Measurements from ENCODE around the gene HDAC9. TPM values are rescaled to one million over a fixed set of nuclear protein-coding genes. Genes with fewer than 3 reads are reported as not detected.

The HDAC9 gene
- total and polyA plus RNA-seq, 2 experiments from 2014 or later: 32.7 to 101 TPM

DNA sequence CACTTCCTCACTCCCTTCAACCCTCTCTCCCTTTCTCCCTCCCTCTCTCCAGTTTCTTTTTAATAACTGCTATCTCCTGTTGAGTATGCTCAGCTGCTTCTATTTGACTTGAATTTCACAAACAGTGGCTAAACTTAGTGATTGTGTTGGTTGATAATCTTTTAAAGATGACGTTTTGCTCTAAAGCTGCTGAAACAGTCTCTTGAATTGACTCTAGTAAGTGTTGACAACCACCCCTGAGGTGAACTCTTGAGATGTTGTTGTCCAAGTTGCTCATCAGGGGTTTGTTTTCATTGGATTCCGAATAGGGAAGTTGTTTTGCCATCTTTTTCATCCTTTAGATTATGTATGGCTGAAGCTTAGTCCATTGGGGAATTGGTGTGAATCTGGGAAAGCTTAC lies 445.7 kb downstream of the HDAC9 start:
- Histone ChIP-seq H3K27ac (no peak overlapping the region), H3K27me3 (no peaks in the 10 kb centered on the region), H3K36me3 (no peaks in the 10 kb centered on the region), H3K4me3 (no peak overlapping the region), H3K4me1 (ENCODE audit: low read depth) (peaks cover 22% of the 10 kb centered on the region), H3K9me3 (ENCODE audit: low read depth) (no peaks in the 10 kb centered on the region)
- TF ChIP-seq, protein P1, sequence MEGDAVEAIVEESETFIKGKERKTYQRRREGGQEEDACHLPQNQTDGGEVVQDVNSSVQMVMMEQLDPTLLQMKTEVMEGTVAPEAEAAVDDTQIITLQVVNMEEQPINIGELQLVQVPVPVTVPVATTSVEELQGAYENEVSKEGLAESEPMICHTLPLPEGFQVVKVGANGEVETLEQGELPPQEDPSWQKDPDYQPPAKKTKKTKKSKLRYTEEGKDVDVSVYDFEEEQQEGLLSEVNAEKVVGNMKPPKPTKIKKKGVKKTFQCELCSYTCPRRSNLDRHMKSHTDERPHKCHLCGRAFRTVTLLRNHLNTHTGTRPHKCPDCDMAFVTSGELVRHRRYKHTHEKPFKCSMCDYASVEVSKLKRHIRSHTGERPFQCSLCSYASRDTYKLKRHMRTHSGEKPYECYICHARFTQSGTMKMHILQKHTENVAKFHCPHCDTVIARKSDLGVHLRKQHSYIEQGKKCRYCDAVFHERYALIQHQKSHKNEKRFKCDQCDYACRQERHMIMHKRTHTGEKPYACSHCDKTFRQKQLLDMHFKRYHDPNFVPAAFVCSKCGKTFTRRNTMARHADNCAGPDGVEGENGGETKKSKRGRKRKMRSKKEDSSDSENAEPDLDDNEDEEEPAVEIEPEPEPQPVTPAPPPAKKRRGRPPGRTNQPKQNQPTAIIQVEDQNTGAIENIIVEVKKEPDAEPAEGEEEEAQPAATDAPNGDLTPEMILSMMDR (IDR thresholded peaks at IDR 0.05; ENCODE audit: low read depth, low read length): no peak
- peak in 1 of 2 donors; percentile 25 for DNase-seq (ENCODE audit: low read depth in 1 of 2, low spot score in 1 of 2)

DNA sequence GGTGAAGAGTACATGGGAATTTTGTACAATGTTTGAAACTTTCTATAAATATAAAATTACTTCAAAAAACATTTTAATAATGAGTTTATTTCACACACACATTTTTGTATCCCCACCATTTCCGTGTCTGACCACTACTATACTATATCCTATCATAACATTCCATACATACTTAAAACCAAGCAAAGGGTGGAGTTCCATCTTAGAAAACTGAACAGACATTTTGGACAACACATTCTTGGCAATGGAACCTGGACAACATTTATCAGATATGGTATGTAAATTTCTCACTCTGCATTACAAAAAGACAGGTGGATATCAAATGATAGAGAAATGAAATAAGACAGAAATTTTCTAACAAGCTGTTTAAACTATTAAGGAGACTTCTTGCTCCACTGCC lies 453.0 kb downstream of the HDAC9 start:
- TF ChIP-seq, protein P1 (IDR thresholded peaks at IDR 0.05; ENCODE audit: low read depth, low read length): no peak
- Histone ChIP-seq H3K36me3 (no peaks in the 10 kb centered on the region), H3K27me3 (peaks cover 31% of the 10 kb centered on the region), H3K27ac (no peak overlapping the region), H3K9me3 (ENCODE audit: low read depth) (no peaks in the 10 kb centered on the region), H3K4me1 (ENCODE audit: low read depth) (peaks cover 5% of the 10 kb centered on the region), H3K4me3 (no peak overlapping the region)
- no peak for DNase-seq (ENCODE audit: low read depth in 1 of 2, low spot score in 1 of 2)

DNA sequence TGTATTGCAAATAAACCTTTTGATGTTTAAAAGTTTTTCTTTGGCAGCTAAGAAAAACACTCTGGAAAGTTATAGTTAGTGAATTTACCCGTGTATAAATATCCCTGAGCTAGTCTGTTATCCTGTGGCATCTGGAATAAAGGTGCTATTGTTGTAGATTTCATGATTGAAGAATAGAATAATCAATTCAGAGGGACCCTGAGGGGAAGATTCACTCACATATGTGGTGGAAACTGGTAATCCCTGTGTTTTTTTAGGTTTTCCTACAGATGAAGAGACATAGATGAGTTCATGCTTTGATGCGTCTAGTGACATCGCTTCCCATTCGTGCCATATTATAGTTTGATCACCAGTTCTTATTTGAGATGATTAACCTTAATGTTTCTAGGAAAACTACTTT lies 457.3 kb downstream of the HDAC9 start:
- peaks cover 39% of the 10 kb centered on the region for H3K27me3 ChIP-seq
- H3K4me3 ChIP-seq: no peak overlapping the region
- H3K4me1 ChIP-seq (ENCODE audit: low read depth): peaks cover 5% of the 10 kb centered on the region
- H3K9me3 ChIP-seq (ENCODE audit: low read depth): no peaks in the 10 kb centered on the region
- no peak overlapping the region for H3K27ac ChIP-seq
- no peaks in the 10 kb centered on the region for H3K36me3 ChIP-seq
- no peak for DNase-seq (ENCODE audit: low read depth in 1 of 2, low spot score in 1 of 2)
- TF ChIP-seq, protein P1 (IDR thresholded peaks at IDR 0.05; ENCODE audit: low read depth, low read length): no peak

DNA sequence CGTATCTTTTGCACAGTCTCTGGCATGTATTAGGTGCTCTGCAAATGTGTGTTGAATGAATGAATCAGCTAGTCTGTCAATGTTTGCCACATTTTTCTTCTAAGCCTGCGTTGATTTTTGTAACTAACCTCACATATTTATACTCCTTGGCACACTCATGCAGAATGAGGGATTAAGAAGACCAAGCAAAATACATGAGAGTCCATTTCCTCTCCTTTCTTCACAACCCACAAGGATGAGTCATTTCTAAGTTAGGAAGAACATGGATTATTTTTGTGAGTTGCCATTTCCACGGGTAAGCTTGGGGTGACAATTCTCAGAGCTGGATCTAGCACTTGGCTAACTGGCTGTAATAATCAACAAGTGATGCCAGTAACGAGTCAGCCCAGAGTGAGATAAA lies 463.1 kb downstream of the HDAC9 start:
- Histone ChIP-seq H3K36me3 (no peaks in the 10 kb centered on the region), H3K4me1 (ENCODE audit: low read depth) (no peaks in the 10 kb centered on the region), H3K9me3 (ENCODE audit: low read depth) (no peaks in the 10 kb centered on the region), H3K27ac (no peak overlapping the region), H3K27me3 (peaks cover 12% of the 10 kb centered on the region), H3K4me3 (no peak overlapping the region)
- peak in 1 of 2 donors; percentile 35 for DNase-seq (ENCODE audit: low read depth in 1 of 2, low spot score in 1 of 2)
- TF ChIP-seq, protein P1 (IDR thresholded peaks at IDR 0.05; ENCODE audit: low read depth, low read length): no peak

DNA sequence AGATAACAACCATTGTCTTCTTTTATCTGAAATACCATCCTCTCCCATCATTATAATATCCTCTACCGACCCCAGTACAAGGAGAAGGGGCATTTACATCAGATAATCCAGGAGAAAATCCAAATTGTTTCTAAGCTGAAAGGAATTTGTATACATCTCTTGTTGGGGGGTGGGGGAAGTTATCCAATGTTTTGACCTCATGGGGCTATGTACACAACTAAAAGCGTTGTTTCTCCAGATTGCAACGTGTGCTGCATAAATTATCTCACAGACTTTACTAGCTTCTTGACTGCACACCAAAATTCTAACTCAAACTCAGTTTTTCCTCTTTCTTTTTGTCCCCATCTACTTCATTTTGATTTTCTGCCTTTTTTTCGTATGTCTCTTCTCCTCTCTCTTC lies 465.2 kb downstream of the HDAC9 start:
- DNase-seq (ENCODE audit: low read depth in 1 of 2, low spot score in 1 of 2): no peak
- no peak overlapping the region for H3K27ac ChIP-seq
- H3K27me3 ChIP-seq: peaks cover 8% of the 10 kb centered on the region
- H3K9me3 ChIP-seq (ENCODE audit: low read depth): no peaks in the 10 kb centered on the region
- TF ChIP-seq, protein P1 (IDR thresholded peaks at IDR 0.05; ENCODE audit: low read depth, low read length): no peak
- no peaks in the 10 kb centered on the region for H3K4me1 ChIP-seq (ENCODE audit: low read depth)
- no peak overlapping the region for H3K4me3 ChIP-seq
- no peaks in the 10 kb centered on the region for H3K36me3 ChIP-seq

DNA sequence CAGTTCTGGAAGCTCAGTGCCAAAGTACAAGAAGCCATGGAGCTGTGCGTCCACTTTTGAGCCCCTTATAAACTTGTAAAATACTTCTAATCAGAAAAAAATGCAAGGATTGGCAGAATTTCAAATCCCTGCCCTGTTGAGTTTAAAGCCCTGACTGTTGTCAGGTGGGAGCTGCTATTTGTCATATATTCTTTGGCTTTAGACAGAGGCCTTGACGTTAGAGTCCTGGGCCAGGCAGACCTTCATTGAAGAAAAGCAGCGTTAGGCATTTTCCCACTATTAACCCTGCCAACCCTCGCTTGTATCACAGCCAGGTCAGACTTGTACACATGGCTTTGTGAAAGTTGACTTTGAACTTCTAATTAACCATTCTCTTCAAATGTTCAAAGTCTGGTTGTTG lies 466.5 kb downstream of the HDAC9 start:
- no peak overlapping the region for H3K27ac ChIP-seq
- peak in 1 of 2 donors; percentile 42 for DNase-seq (ENCODE audit: low read depth in 1 of 2, low spot score in 1 of 2)
- no peak overlapping the region for H3K4me3 ChIP-seq
- H3K36me3 ChIP-seq: no peaks in the 10 kb centered on the region
- TF ChIP-seq, protein P1 (IDR thresholded peaks at IDR 0.05; ENCODE audit: low read depth, low read length): no peak
- H3K9me3 ChIP-seq (ENCODE audit: low read depth): no peaks in the 10 kb centered on the region
- H3K27me3 ChIP-seq: peaks cover 6% of the 10 kb centered on the region
- no peaks in the 10 kb centered on the region for H3K4me1 ChIP-seq (ENCODE audit: low read depth)
